Neuronal stem cell (in vitro differentiated cells): ENCODE results near the gene SDR39U1.

ENCODE experiments used
- DNase-seq: peaks from one replicate; pipeline ENCODE4 v3.0.0-alpha.2; 2013; ENCODE audit warnings: low spot score
- H2AFZ ChIP-seq: one replicate; pipeline ENCODE4 v1.6.1; 2013; ENCODE audit warnings: mild to moderate bottlenecking, low read length, inconsistent platforms
- H2AK5ac ChIP-seq: 2 replicates; pipeline ENCODE4 v1.6.1; 2013; ENCODE audit warnings: low read depth, mild to moderate bottlenecking, inconsistent platforms, low read length, moderate library complexity, mixed read lengths
- H2BK120ac ChIP-seq: 2 replicates; pipeline ENCODE4 v1.6.1; 2013; ENCODE audit warnings: low read depth, mild to moderate bottlenecking, inconsistent platforms, low read length, moderate library complexity, mixed read lengths
- H2BK12ac ChIP-seq: one replicate; pipeline ENCODE4 v1.6.1; 2013; ENCODE audit warnings: low read length, inconsistent platforms
- H2BK15ac ChIP-seq: 2 replicates; pipeline ENCODE4 v1.6.1; 2013; ENCODE audit warnings: mild to moderate bottlenecking, low read length, inconsistent platforms, mixed read lengths
- H2BK5ac ChIP-seq: one replicate; pipeline ENCODE4 v1.6.1; 2013; ENCODE audit warnings: inconsistent platforms, mild to moderate bottlenecking, low read length, moderate library complexity
- H3K14ac ChIP-seq: one replicate; pipeline ENCODE4 v1.6.1; 2013; ENCODE audit warnings: low read length, inconsistent platforms
- H3K18ac ChIP-seq: 2 replicates; pipeline ENCODE4 v1.6.1; 2013; ENCODE audit warnings: low read length, inconsistent platforms
- H3K23ac ChIP-seq: 2 replicates; pipeline ENCODE4 v1.6.1; 2013; ENCODE audit warnings: low read depth, mild to moderate bottlenecking, mixed read lengths, low read length, inconsistent platforms; ENCODE audit not compliant: poor library complexity
- H3K27ac ChIP-seq: replicated peaks from 3 replicates; pipeline ENCODE4 v1.5.1; 2013; ENCODE audit warnings: low read length, inconsistent platforms
- H3K27me3 ChIP-seq, 3 experiments: 2 replicates each; pipeline ENCODE4 v1.6.1; 2013; ENCODE audit warnings: low read length in 3 of 3, mild to moderate bottlenecking in 2 of 3, inconsistent platforms in 1 of 3, low read depth in 1 of 3, mixed read lengths in 1 of 3, moderate library complexity in 1 of 3; ENCODE audit not compliant: control insufficient read depth in 3 of 3, insufficient read depth in 3 of 3
- H3K36me3 ChIP-seq, 2 donors: replicated peaks in 1 of 2; 2 replicates each; pipeline ENCODE4 v1.6.1; 2013; ENCODE audit warnings: low read length in 2 of 2; ENCODE audit not compliant: control insufficient read depth in 2 of 2, insufficient read depth in 2 of 2
- H3K4ac ChIP-seq: 2 replicates; pipeline ENCODE4 v1.6.1; 2013; ENCODE audit warnings: inconsistent platforms, mild to moderate bottlenecking, low read length, moderate library complexity
- H3K4me1 ChIP-seq, 2 donors: 1 replicate in 1 of 2; 2 replicates in 1 of 2; pipeline ENCODE4 v1.6.1; 2013; ENCODE audit warnings: low read length in 2 of 2, low read depth in 1 of 2; ENCODE audit not compliant: control insufficient read depth in 2 of 2, insufficient read depth in 1 of 2
- H3K4me2 ChIP-seq: one replicate; pipeline ENCODE4 v1.6.1; 2013; ENCODE audit warnings: mild to moderate bottlenecking, low read length, inconsistent platforms; ENCODE audit not compliant: insufficient read depth, poor library complexity, severe bottlenecking
- H3K4me3 ChIP-seq, 2 donors: 2 replicates each; pipeline ENCODE4 v1.5.1; 2013; ENCODE audit warnings: low read length in 2 of 2, mild to moderate bottlenecking in 2 of 2, inconsistent platforms in 1 of 2, moderate library complexity in 1 of 2
- H3K79me1 ChIP-seq: one replicate; pipeline ENCODE4 v1.6.1; 2013; ENCODE audit warnings: low read depth, mild to moderate bottlenecking, inconsistent platforms, low read length, moderate library complexity
- H3K9ac ChIP-seq: one replicate; pipeline ENCODE4 v1.6.1; 2013; ENCODE audit warnings: mild to moderate bottlenecking, low read depth, low read length, inconsistent platforms; ENCODE audit not compliant: poor library complexity
- H3K9me3 ChIP-seq, 2 donors: replicated peaks in 1 of 2; 2 replicates each; pipeline versions ENCODE3 to v1.6.1; 2013; ENCODE audit warnings: low read length in 2 of 2, mild to moderate bottlenecking in 2 of 2, inconsistent platforms in 1 of 2, low read depth in 1 of 2, mixed read lengths in 1 of 2, moderate library complexity in 1 of 2; ENCODE audit not compliant: control insufficient read depth in 2 of 2, insufficient read depth in 1 of 2
- H4K8ac ChIP-seq: one replicate; pipeline ENCODE4 v1.6.1; 2013; ENCODE audit warnings: low read depth, mild to moderate bottlenecking, inconsistent platforms, low read length, moderate library complexity
- H4K91ac ChIP-seq: one replicate; pipeline ENCODE4 v1.6.1; 2013; ENCODE audit warnings: low read length, low read depth, mild to moderate bottlenecking, inconsistent platforms; ENCODE audit not compliant: poor library complexity
- WGBS, 2 donors: extraction: QIAGEN DNeasy Blood & Tissue Kit; methylation state at CpG; one replicate each; pipeline ENCODE4 v1.1.7; 2013; ENCODE audit warnings: missing lambda C conversion rate in 2 of 2, mixed read lengths in 1 of 2; ENCODE audit not compliant: insufficient read length in 2 of 2, insufficient replicate concordance in 1 of 2; ENCODE audit errors: extremely low coverage in 2 of 2; 5-methylcytosine and 5-hydroxymethylcytosine counted together

SDR39U1 gene

DNA sequence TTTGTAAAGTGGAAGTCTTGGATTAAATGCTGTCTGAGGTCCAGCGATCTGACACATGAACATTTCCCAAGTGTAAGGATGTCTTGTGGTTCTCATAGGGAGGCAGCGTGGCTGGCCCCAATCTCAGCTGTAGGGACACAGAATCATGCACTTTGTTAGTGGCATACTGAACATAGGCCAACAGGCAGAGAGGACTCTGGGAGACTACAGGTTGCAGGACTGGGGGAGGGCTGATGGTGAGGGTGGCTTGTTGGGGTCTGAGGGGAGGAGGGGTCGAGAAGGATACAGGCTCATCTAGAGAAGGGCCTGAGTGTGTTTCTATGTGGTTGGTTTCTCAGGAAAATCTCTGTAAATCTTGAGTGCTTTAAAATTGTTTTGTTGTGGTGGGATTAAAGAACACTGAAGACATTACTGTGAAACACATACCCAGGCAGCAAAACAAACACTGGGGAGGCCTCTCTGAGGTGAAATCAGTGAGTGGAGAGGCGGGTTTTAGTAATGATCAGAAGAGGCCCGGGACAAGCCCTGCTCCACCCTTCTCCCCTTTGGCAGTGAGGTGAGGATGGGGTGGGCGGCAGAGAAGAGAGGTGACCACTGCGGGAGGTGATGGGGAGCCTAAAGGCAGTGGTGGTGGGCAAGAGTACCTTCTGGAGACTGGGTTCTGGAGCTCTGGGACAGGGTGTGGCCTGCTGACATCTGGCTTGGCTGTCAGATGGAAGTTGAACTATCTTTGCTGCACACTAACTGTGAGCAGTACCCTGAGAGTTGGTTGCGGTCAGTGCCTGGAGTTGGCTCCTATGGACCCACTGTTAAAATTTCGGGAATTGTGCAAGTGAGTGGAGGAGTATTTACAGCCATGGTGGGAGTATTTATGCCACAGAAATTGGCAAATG lies 40.5 kb downstream of the SDR39U1 start:
- no peak overlapping the region for H2AFZ ChIP-seq
- no CpG with 5 or more reads among the region's 9 CpGs for WGBS, 2 donors
- no peak overlapping the region for H2BK12ac ChIP-seq
- no peak overlapping the region for H3K4ac ChIP-seq
- no peaks in the 10 kb centered on the region for H3K9me3 ChIP-seq
- H2BK120ac ChIP-seq, result no peak overlapping the region
- H3K27ac ChIP-seq, result no peak overlapping the region
- H3K4me1 ChIP-seq, result peaks cover 11 to 28% of the 10 kb centered on the region in 2 donors
- peaks cover 3% of the 10 kb centered on the region for H3K79me1 ChIP-seq
- no peak overlapping the region for H2BK15ac ChIP-seq
- no peak overlapping the region for H3K23ac ChIP-seq
- H3K4me3 ChIP-seq, result no peak overlapping the region
- no peak overlapping the region for H3K18ac ChIP-seq
- no peak overlapping the region for H3K9ac ChIP-seq
- no peak for DNase-seq
- no peak overlapping the region for H4K91ac ChIP-seq
- H3K14ac ChIP-seq, result no peak overlapping the region
- H3K36me3 ChIP-seq, result peaks cover 0 to 2% of the 10 kb centered on the region in 2 donors
- H2BK5ac ChIP-seq, result no peak overlapping the region
- H3K27me3 ChIP-seq, result peaks cover 0 to 49% (median 0%) of the 10 kb centered on the region in 3 experiments
- H2AK5ac ChIP-seq, result no peak overlapping the region
- H4K8ac ChIP-seq, result no peak overlapping the region
- no peak overlapping the region for H3K4me2 ChIP-seq

DNA sequence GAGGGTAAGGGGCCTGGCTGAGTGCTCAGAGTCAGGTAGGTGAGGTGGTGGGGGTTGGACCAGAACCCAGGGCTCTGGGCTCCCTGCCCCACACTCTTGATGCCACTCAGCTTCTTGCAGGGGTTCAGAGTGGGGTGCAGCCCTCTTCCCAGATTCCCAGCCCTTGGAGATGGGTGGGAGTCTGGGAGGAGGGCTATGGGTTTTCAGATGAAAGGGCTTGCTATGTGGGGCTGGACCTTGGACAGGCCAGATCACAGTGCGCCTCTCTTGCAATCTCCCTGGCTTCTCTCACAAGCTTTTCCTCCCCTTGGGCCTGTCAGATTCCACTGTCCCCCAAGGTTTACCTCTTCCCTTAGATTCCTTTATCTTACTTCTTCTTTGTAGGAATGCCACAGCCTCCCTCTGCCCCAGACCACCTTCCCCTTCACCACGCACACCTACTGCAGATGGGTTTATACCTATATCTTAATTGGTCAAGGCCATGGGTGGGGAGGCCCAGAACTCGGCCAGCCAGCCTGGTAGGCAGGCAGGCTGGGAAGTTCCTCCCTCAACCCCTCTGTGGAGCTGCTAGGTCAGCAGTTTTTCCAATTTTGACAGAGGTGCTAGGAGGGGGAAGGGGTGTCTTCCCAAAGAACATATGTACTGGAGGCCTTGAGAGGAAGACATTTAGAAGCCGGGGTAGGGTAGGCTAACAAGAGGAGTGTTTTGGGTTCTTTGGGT lies 42.4 kb downstream of the SDR39U1 start:
- Histone ChIP-seq H3K9me3 (peaks cover 0 to 3% of the 10 kb centered on the region in 2 donors), H2BK12ac (no peak overlapping the region), H3K36me3 (no peaks in the 10 kb centered on the region), H3K23ac (no peak overlapping the region), H3K4me3 (peak overlapping the region; percentile 47 to 85), H4K91ac (no peak overlapping the region), H3K4ac (no peak overlapping the region), H2BK120ac (no peak overlapping the region), H2AK5ac (peak overlapping the region; percentile 16), H2BK15ac (no peak overlapping the region), H3K4me2 (peak overlapping the region; percentile 97), H2AFZ (peak overlapping the region; percentile 92), H3K14ac (no peak overlapping the region), H4K8ac (no peak overlapping the region), H3K9ac (no peak overlapping the region), H3K79me1 (peaks cover 3% of the 10 kb centered on the region), H3K18ac (no peak overlapping the region), H3K27me3 (peaks cover 0 to 68% (median 0%) of the 10 kb centered on the region in 3 experiments), H2BK5ac (no peak overlapping the region), H3K27ac (no peak overlapping the region), H3K4me1 (peaks cover 11 to 28% of the 10 kb centered on the region in 2 donors)
- no CpG with 5 or more reads among the region's 4 CpGs for whole genome bisulfite sequencing, 2 donors
- no peak for DNase-seq

DNA sequence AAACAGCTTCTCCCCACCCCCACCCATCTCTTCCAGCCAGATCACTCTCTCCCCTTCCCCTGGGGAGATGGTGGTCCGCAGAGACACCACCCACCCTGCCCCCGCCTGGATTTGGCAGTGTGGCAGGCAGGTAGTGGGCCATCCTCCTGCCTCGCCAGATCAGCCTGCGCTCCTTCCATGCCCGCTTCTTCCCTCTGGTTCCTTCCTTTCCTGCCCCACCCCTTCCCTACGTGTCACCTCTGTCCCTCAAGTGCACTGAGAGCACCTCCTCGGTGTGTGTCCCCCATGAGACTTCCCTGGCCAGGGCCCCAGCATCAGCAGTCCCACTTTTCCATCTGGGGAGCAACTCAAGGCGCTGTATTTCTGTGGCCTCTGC lies 43.1 kb downstream of the SDR39U1 start:
- peaks cover 0 to 3% of the 10 kb centered on the region in 2 donors for H3K9me3 ChIP-seq
- no peak overlapping the region for H4K91ac ChIP-seq
- H3K4me3 ChIP-seq, result peak overlapping the region; percentile 47 to 85
- H3K23ac ChIP-seq, result no peak overlapping the region
- H3K27ac ChIP-seq, result no peak overlapping the region
- H3K14ac ChIP-seq, result peak overlapping the region; percentile 49
- peak overlapping the region; percentile 84 for H2BK5ac ChIP-seq
- peaks cover 3% of the 10 kb centered on the region for H3K79me1 ChIP-seq
- H3K36me3 ChIP-seq, result no peaks in the 10 kb centered on the region
- peaks cover 0 to 71% (median 0%) of the 10 kb centered on the region in 3 experiments for H3K27me3 ChIP-seq
- no peak overlapping the region for H2BK12ac ChIP-seq
- H4K8ac ChIP-seq, result no peak overlapping the region
- peak overlapping the region; percentile 61 for H2BK15ac ChIP-seq
- no CpG with 5 or more reads among the region's 8 CpGs for WGBS, 2 donors
- no peak overlapping the region for H2BK120ac ChIP-seq
- peak overlapping the region; percentile 91 for H3K18ac ChIP-seq
- H3K4ac ChIP-seq, result no peak overlapping the region
- peaks cover 11 to 26% of the 10 kb centered on the region in 2 donors for H3K4me1 ChIP-seq
- peak overlapping the region; percentile 97 for H3K4me2 ChIP-seq
- peak overlapping the region; percentile 16 for H2AK5ac ChIP-seq
- H2AFZ ChIP-seq, result peak overlapping the region; percentile 92
- DNase-seq, result no peak
- peak overlapping the region; percentile 91 for H3K9ac ChIP-seq
